ENCODE data around the gene MICU1. TPM values are rescaled to one million over a fixed set of nuclear protein-coding genes. Genes with fewer than 3 reads are reported as not detected.
"Not testable (repeated sequence)": the region's sequence is repeated elsewhere in the genome, so short reads cannot be mapped to it uniquely, and the experiment has no call there.

The MICU1 gene, protein sequence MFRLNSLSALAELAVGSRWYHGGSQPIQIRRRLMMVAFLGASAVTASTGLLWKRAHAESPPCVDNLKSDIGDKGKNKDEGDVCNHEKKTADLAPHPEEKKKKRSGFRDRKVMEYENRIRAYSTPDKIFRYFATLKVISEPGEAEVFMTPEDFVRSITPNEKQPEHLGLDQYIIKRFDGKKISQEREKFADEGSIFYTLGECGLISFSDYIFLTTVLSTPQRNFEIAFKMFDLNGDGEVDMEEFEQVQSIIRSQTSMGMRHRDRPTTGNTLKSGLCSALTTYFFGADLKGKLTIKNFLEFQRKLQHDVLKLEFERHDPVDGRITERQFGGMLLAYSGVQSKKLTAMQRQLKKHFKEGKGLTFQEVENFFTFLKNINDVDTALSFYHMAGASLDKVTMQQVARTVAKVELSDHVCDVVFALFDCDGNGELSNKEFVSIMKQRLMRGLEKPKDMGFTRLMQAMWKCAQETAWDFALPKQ
- total RNA-seq: 10 to 100 TPM; 25.1 to 41.1 (median 34.9) TPM

DNA sequence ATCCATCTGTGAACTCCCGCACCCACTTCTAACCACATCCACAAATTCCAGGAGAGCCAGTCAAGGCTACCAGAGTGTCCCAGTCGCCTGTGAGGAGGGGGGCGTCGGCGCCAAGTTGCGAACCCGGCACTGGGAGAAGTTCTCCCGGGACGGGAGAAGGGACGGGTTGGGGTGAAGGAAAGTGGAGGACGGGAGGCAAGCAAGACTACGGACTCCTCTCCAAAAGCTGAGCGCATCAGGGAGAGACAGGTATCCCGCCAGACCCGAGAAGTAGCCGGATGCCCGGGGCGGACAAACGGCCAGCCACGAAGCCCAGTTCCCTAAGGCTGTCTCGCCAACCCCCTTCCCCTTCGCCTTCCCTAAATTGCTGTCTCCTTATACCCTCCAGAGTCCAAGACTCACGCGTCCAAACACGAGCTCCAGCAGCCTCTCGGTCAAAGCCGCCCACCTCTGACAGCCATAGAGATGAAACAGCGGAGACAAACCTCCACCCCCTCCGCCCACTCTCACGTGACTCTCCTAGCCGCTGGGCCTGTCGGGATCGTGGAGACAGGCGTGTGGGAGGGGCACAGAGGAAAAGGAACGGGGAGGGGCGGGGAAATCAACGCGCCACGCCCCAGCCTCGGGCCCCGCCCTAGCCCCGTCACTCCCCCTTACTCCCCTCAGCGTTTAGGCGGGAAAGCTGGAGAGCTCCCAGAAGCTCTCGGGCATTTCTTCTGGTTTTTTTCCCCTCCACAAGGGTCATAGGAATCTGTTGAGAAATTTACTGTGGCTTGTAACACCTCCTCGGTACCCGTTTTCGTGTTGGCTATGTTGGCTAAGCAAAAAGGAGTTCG, at the start of gene MICU1:
Gene MICU1 (minus strand): TSS at position 472 of the 836 bp plus-strand sequence. CDS start 59,286 bp downstream, outside the sequence.
- no peaks in the 10 kb centered on the region for H3K9me3 ChIP-seq
- no peaks in the 10 kb centered on the region for H3K27me3 ChIP-seq
- H3K36me3 ChIP-seq: no peaks in the 10 kb centered on the region
- TF ChIP-seq POLR2A (IDR thresholded peaks at IDR 0.05): peak; percentile 85
- TF ChIP-seq EP300 (IDR thresholded peaks at IDR 0.05; ENCODE audit: low read depth): no peak
- TF ChIP-seq, protein P1, sequence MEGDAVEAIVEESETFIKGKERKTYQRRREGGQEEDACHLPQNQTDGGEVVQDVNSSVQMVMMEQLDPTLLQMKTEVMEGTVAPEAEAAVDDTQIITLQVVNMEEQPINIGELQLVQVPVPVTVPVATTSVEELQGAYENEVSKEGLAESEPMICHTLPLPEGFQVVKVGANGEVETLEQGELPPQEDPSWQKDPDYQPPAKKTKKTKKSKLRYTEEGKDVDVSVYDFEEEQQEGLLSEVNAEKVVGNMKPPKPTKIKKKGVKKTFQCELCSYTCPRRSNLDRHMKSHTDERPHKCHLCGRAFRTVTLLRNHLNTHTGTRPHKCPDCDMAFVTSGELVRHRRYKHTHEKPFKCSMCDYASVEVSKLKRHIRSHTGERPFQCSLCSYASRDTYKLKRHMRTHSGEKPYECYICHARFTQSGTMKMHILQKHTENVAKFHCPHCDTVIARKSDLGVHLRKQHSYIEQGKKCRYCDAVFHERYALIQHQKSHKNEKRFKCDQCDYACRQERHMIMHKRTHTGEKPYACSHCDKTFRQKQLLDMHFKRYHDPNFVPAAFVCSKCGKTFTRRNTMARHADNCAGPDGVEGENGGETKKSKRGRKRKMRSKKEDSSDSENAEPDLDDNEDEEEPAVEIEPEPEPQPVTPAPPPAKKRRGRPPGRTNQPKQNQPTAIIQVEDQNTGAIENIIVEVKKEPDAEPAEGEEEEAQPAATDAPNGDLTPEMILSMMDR (IDR thresholded peaks at IDR 0.05): no peak
- TF ChIP-seq POLR2AphosphoS5 (IDR thresholded peaks at IDR 0.05): peak; percentile 90 to 94 (median 90)
- DNase-seq: peak; percentile 97
- in situ Hi-C loops (cut with MboI; ENCODE audit: low pct_ligation_motif_present in 1 of 4, low pct_unique_long_range_greater_than_20kb in 1 of 4, low sequenced_read_pairs in 3 of 4) (no loop called here), intact Hi-C loops (cut with DNase I; ENCODE audit: low total_unique reads) (loop anchor here (10.0 kb wide), 2 partner anchors 69 to 261 kb away; partner anchors contain the start of gene MCU)
- H3K4me1 ChIP-seq: peaks cover 5 to 20% (median 12%) of the 10 kb centered on the region in 4 donors
- WGBS, 2 donors (ENCODE audit: low coverage in 1 of 2): 0 to 1% methylated on average over 5 to 49 of the region's 49 CpGs
- H3K4me3 ChIP-seq: peak within 1 kb of the TSS; percentile 73 to 98 (median 86)
- peak within 1 kb of the TSS; percentile 88 to 90 (median 89) for H3K27ac ChIP-seq

DNA sequence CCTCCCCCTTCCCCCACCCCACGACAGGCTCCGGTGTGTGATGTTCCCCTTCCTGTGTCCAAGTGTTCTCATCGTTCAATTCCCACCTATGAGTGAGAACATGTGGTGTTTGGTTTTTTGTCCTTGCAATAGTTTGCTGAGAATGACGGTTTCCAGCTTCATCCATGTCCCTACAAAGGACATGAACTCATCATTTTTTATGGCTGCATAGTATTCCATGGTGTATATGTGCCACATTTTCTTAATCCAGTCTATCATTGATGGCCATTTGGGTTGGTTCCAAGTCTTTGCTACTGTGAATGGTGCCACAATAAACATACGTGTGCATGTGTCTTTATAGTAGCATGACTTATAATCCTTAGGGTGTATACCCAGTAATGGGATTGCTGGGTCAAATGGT, 48.3 kb upstream of the MICU1 start:
- Histone ChIP-seq H3K27ac (peak overlapping the region in 3 of 4 donors; percentile 56 to 72 (median 69)), H3K4me1 (peaks cover 0 to 45% (median 26%) of the 10 kb centered on the region in 4 donors)
- DNase-seq; intact Hi-C loops (cut with DNase I; ENCODE audit: low total_unique reads); H3K27me3 ChIP-seq; H3K36me3 ChIP-seq; H3K9me3 ChIP-seq; H3K4me3 ChIP-seq; in situ Hi-C loops (cut with MboI; ENCODE audit: low pct_ligation_motif_present in 1 of 4, low pct_unique_long_range_greater_than_20kb in 1 of 4, low sequenced_read_pairs in 3 of 4): not testable (repeated sequence)
- WGBS, 2 donors (ENCODE audit: low coverage in 1 of 2): 92 to 100% methylated on average over 3 to 5 of the region's 5 CpGs

DNA sequence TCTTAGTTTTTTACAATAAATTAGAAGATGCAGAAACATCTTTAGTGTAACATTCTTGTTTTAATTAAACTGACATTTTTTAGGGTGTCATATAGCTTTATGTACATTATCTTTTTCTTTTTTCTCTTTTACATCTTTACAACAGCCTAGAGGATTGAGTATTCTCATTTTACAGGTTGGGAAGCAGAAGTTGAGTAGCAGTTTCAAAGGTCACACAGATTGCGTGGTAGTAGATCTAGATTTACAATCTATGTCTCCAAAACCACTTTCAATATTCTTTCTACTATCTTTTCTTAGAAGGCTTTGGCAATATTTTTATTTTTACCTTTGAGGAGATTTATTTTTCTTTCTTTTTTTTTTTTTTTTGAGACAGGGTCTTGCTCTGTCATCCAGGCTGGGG, 47.4 kb upstream of the MICU1 start:
- peak overlapping the region; percentile 56 to 72 (median 63) for H3K27ac ChIP-seq
- no peak for DNase-seq
- in situ Hi-C loops (cut with MboI; ENCODE audit: low pct_ligation_motif_present in 1 of 4, low pct_unique_long_range_greater_than_20kb in 1 of 4, low sequenced_read_pairs in 3 of 4) (no loop called here), intact Hi-C loops (cut with DNase I; ENCODE audit: low total_unique reads) (no loop called here)
- no peaks in the 10 kb centered on the region for H3K9me3 ChIP-seq
- H3K27me3 ChIP-seq: no peaks in the 10 kb centered on the region
- no peaks in the 10 kb centered on the region for H3K36me3 ChIP-seq
- TF ChIP-seq EP300 (IDR thresholded peaks at IDR 0.05; ENCODE audit: low read depth): no peak
- no peak for TF ChIP-seq POLR2AphosphoS5 (IDR thresholded peaks at IDR 0.05)
- TF ChIP-seq POLR2A (IDR thresholded peaks at IDR 0.05): no peak
- TF ChIP-seq, protein P1 (IDR thresholded peaks at IDR 0.05): no peak
- 40 to 53% methylated on average over 1 of the region's 1 CpG for WGBS, 2 donors (ENCODE audit: low coverage in 1 of 2)
- H3K4me1 ChIP-seq: peaks cover 0 to 37% (median 20%) of the 10 kb centered on the region in 4 donors
- H3K4me3 ChIP-seq: no peak overlapping the region

DNA sequence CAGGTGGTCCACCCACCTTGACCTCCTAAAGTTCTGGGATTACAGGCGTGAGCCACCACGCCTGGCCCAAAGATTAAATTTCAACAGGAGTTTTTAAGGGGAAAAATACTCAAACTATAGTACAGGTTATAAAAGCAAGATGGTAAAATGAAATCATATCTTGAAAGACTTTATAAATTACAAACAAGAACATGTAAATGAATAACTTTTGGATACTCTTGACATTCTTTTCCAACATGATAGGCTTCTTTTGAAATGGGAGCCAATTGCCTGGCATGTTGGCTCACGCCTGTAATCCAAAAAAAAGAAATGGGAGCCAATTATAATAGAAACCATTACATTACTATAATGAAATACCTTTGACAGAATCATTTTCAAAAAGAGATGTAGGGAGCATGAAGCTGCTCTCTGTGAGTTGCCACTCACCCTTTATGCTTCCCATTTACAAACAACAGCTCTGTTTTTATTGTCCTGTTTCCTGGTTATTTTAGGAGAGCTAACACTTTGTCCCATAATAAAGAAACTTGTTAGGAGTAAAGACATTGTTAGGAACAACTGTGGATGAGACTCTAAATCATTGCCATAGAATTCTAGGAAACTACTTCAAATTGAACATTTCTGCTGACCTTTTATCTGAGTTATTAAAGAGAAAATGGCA, 41.5 kb upstream of the MICU1 start:
- TF ChIP-seq POLR2AphosphoS5 (IDR thresholded peaks at IDR 0.05): no peak
- TF ChIP-seq, protein P1 (IDR thresholded peaks at IDR 0.05): no peak
- TF ChIP-seq EP300 (IDR thresholded peaks at IDR 0.05; ENCODE audit: low read depth): no peak
- TF ChIP-seq POLR2A (IDR thresholded peaks at IDR 0.05): no peak
- no peaks in the 10 kb centered on the region for H3K9me3 ChIP-seq
- intact Hi-C loops (cut with DNase I; ENCODE audit: low total_unique reads) (no loop called here), in situ Hi-C loops (cut with MboI; ENCODE audit: low pct_ligation_motif_present in 1 of 4, low pct_unique_long_range_greater_than_20kb in 1 of 4, low sequenced_read_pairs in 3 of 4) (no loop called here)
- peaks cover 0 to 16% (median under 1%) of the 10 kb centered on the region in 4 donors for H3K4me1 ChIP-seq
- no peaks in the 10 kb centered on the region for H3K36me3 ChIP-seq
- 33 to 44% methylated on average over 1 to 3 of the region's 3 CpGs for WGBS, 2 donors (ENCODE audit: low coverage in 1 of 2)
- no peaks in the 10 kb centered on the region for H3K27me3 ChIP-seq
- H3K27ac ChIP-seq: peak overlapping the region; percentile 26 to 44 (median 31)
- H3K4me3 ChIP-seq: no peak overlapping the region
- no peak for DNase-seq

All from transverse colon (tissue), 4 donors.